ENCODE measurements around the gene KCNQ5.

The KCNQ5 gene

GRCh38 chr6:72819609-72820008 lies 197.7 kb downstream of the KCNQ5 start:
- H3K4me3 ChIP-seq (ENCODE audit: low read depth, low read length, poor library complexity, severe bottlenecking) = no peak overlapping the region
- no peaks in the 10 kb centered on the region for H3K9me3 ChIP-seq (ENCODE audit: low read length)
- peaks cover 20% of the 10 kb centered on the region for H3K4me1 ChIP-seq (ENCODE audit: insufficient read depth, low read length, severe bottlenecking)
- no peaks in the 10 kb centered on the region for H4K20me1 ChIP-seq (ENCODE audit: insufficient read depth, low read length)
- no peaks in the 10 kb centered on the region for H3K27me3 ChIP-seq (ENCODE audit: insufficient read depth, low read length)
- H3F3A ChIP-seq (ENCODE audit: insufficient read depth, low read length) = no peaks in the 10 kb centered on the region
- no peak overlapping the region for H3K9ac ChIP-seq (ENCODE audit: low read length)
- TF ChIP-seq, protein P1, sequence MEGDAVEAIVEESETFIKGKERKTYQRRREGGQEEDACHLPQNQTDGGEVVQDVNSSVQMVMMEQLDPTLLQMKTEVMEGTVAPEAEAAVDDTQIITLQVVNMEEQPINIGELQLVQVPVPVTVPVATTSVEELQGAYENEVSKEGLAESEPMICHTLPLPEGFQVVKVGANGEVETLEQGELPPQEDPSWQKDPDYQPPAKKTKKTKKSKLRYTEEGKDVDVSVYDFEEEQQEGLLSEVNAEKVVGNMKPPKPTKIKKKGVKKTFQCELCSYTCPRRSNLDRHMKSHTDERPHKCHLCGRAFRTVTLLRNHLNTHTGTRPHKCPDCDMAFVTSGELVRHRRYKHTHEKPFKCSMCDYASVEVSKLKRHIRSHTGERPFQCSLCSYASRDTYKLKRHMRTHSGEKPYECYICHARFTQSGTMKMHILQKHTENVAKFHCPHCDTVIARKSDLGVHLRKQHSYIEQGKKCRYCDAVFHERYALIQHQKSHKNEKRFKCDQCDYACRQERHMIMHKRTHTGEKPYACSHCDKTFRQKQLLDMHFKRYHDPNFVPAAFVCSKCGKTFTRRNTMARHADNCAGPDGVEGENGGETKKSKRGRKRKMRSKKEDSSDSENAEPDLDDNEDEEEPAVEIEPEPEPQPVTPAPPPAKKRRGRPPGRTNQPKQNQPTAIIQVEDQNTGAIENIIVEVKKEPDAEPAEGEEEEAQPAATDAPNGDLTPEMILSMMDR (IDR thresholded peaks at IDR 0.05; ENCODE audit: low read length) = no peak
- TF ChIP-seq EZH2 (IDR thresholded peaks at IDR 0.05; ENCODE audit: borderline replicate concordance, low read length) = no peak
- H3K79me2 ChIP-seq (ENCODE audit: insufficient read depth, low read length) = no peaks in the 10 kb centered on the region
- H3K9me2 ChIP-seq (ENCODE audit: low read depth, low read length) = no peaks in the 10 kb centered on the region
- no peak overlapping the region for H3K4me2 ChIP-seq (ENCODE audit: low read length)
- no peak overlapping the region for H2AFZ ChIP-seq (ENCODE audit: low read length)
- H3K27ac ChIP-seq (ENCODE audit: low read depth, low read length, poor library complexity, severe bottlenecking) = no peak overlapping the region
- no peaks in the 10 kb centered on the region for H3K36me3 ChIP-seq (ENCODE audit: insufficient read depth, low read length)

DNA sequence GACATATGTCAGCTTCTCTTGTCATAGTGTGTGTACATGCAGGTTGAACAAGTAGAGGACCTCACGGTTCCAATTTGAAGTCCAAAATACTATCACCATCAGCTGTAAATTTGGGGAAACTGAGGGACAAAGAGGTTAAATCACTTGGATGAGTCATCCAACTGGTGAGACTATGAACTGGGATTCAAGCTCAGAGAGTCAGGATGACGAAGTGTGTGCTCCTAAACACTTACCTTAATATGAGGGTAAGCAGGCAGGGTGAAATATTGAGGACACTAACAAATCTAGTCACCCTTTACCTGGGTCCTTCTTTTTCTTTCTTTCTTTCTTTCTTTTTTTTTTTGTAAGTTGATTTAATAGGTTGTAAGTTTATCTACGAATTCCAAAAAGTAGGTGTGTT lies 198.3 kb downstream of the KCNQ5 start:
- Histone ChIP-seq H2AFZ (ENCODE audit: low read length) (no peak overlapping the region), H3K4me1 (ENCODE audit: insufficient read depth, low read length, severe bottlenecking) (peaks cover 24% of the 10 kb centered on the region), H3K9me3 (ENCODE audit: low read length) (no peaks in the 10 kb centered on the region), H3K4me3 (ENCODE audit: low read depth, low read length, poor library complexity, severe bottlenecking) (no peak overlapping the region), H3K4me2 (ENCODE audit: low read length) (no peak overlapping the region), H3K79me2 (ENCODE audit: insufficient read depth, low read length) (no peaks in the 10 kb centered on the region), H4K20me1 (ENCODE audit: insufficient read depth, low read length) (no peaks in the 10 kb centered on the region), H3K27me3 (ENCODE audit: insufficient read depth, low read length) (no peaks in the 10 kb centered on the region), H3F3A (ENCODE audit: insufficient read depth, low read length) (no peaks in the 10 kb centered on the region), H3K9me2 (ENCODE audit: low read depth, low read length) (no peaks in the 10 kb centered on the region), H3K9ac (ENCODE audit: low read length) (no peak overlapping the region), H3K36me3 (ENCODE audit: insufficient read depth, low read length) (no peaks in the 10 kb centered on the region), H3K27ac (ENCODE audit: low read depth, low read length, poor library complexity, severe bottlenecking) (no peak overlapping the region)
- no peak for TF ChIP-seq EZH2 (IDR thresholded peaks at IDR 0.05; ENCODE audit: borderline replicate concordance, low read length)
- TF ChIP-seq, protein P1 (IDR thresholded peaks at IDR 0.05; ENCODE audit: low read length) = no peak

DNA sequence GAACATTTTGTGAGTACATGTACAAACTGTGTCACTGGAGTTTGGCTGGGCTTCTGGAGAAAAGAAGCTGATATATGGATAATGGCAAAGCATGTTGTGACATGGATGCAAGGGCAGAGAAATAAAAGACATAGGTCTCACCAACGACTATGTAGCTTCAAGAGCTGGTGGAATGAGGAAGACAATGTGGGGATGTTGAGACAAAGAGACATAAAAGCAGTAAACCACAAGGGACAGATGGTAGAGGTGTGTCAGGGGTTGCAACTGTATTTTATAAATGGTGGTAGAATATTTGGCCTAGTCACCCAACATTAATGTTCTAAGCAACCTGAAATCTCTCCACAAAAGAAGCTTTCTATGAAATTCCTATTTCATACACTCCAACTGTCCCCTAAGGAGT lies 199.0 kb downstream of the KCNQ5 start:
- TF ChIP-seq, protein P1 (IDR thresholded peaks at IDR 0.05; ENCODE audit: low read length) = no peak
- no peak for TF ChIP-seq EZH2 (IDR thresholded peaks at IDR 0.05; ENCODE audit: borderline replicate concordance, low read length)
- Histone ChIP-seq H3K4me3 (ENCODE audit: low read depth, low read length, poor library complexity, severe bottlenecking) (no peak overlapping the region), H3K4me1 (ENCODE audit: insufficient read depth, low read length, severe bottlenecking) (peaks cover 24% of the 10 kb centered on the region), H3K9me2 (ENCODE audit: low read depth, low read length) (no peaks in the 10 kb centered on the region), H3K27ac (ENCODE audit: low read depth, low read length, poor library complexity, severe bottlenecking) (peak overlapping the region; percentile 51), H3K27me3 (ENCODE audit: insufficient read depth, low read length) (no peaks in the 10 kb centered on the region), H3F3A (ENCODE audit: insufficient read depth, low read length) (no peaks in the 10 kb centered on the region), H3K9ac (ENCODE audit: low read length) (no peak overlapping the region), H3K9me3 (ENCODE audit: low read length) (no peaks in the 10 kb centered on the region), H3K36me3 (ENCODE audit: insufficient read depth, low read length) (no peaks in the 10 kb centered on the region), H2AFZ (ENCODE audit: low read length) (no peak overlapping the region), H3K79me2 (ENCODE audit: insufficient read depth, low read length) (0 out of 2 replicates have a peak, but pooled peaks cover under 1% of the 10 kb centered on the region), H3K4me2 (ENCODE audit: low read length) (no peak overlapping the region), H4K20me1 (ENCODE audit: insufficient read depth, low read length) (no peaks in the 10 kb centered on the region)
